DOHH2 (cell line): Measurements from ENCODE around the gene RNF223.

ENCODE experiments used
- H3F3A ChIP-seq: fragments of 200-600 bp; sonication (generic), shearing (Covaris generic); 2 replicates; pipeline ENCODE4 v1.6.0; 2016; ENCODE audit warnings: antibody characterized with exemption, mild to moderate bottlenecking; ENCODE audit not compliant: control insufficient read depth, insufficient read depth
- H3K27ac ChIP-seq: fragments of 200-600 bp; sonication (generic); 2 replicates; pipeline ENCODE4 v1.5.1; 2014; ENCODE audit warnings: low read depth, mild to moderate bottlenecking, low read length, moderate library complexity
- H3K27me3 ChIP-seq: fragments of 200-600 bp; sonication (generic); 2 replicates; pipeline ENCODE4 v1.6.1; 2014; ENCODE audit warnings: mild to moderate bottlenecking, low read length, mixed read lengths; ENCODE audit not compliant: control insufficient read depth
- H3K36me3 ChIP-seq: fragments of 200-600 bp; sonication (generic); 2 replicates; pipeline ENCODE4 v1.6.1; 2014; ENCODE audit warnings: mild to moderate bottlenecking, low read length, moderate library complexity, mixed read lengths; ENCODE audit not compliant: control insufficient read depth
- H3K4me1 ChIP-seq: fragments of 200-600 bp; sonication (generic); 2 replicates; pipeline ENCODE4 v1.6.1; 2014; ENCODE audit warnings: mild to moderate bottlenecking, low read length, mixed read lengths; ENCODE audit not compliant: control insufficient read depth
- H3K4me2 ChIP-seq: fragments of 200-600 bp; sonication (generic); 2 replicates; pipeline ENCODE4 v1.6.0; 2014; ENCODE audit warnings: mild to moderate bottlenecking, low read length, moderate library complexity
- H3K4me3 ChIP-seq: fragments of 200-600 bp; sonication (generic); 2 replicates; pipeline ENCODE4 v1.5.1; 2014; ENCODE audit warnings: mild to moderate bottlenecking, low read length, mixed read lengths
- H3K79me2 ChIP-seq: fragments of 200-600 bp; sonication (generic); 2 replicates; pipeline ENCODE4 v1.6.1; 2014; ENCODE audit warnings: mild to moderate bottlenecking, low read length, mixed read lengths; ENCODE audit not compliant: control insufficient read depth
- H3K9me2 ChIP-seq: fragments of 200-600 bp; sonication (generic); replicated peaks from 2 replicates; pipeline ENCODE4 v1.6.1; 2014; ENCODE audit warnings: mild to moderate bottlenecking, low read length, mixed read lengths; ENCODE audit not compliant: control insufficient read depth
- H3K9me3 ChIP-seq: fragments of 200-600 bp; sonication (generic); 2 replicates; pipeline ENCODE4 v1.6.1; 2014; ENCODE audit warnings: antibody characterized with exemption, low read length, mixed read lengths; ENCODE audit not compliant: control insufficient read depth, insufficient read depth
- H4K20me1 ChIP-seq: fragments of 200-600 bp; sonication (generic); 2 replicates; pipeline ENCODE4 v1.6.0; 2014; ENCODE audit warnings: low read depth, mild to moderate bottlenecking, antibody characterized with exemption, low read length, moderate library complexity; ENCODE audit not compliant: control insufficient read depth, insufficient read depth
- EZH2phosphoT487 ChIP-seq: fragments of 200-600 bp; sonication (generic); IDR thresholded peaks from 2 replicates; pipeline ENCODE4 v1.6.1; 2017; ENCODE audit warnings: borderline replicate concordance, mild to moderate bottlenecking, antibody characterized with exemption, low read length, moderate library complexity, mixed read lengths
- TF ChIP-seq, protein P1 (sequence below): fragments of 200-600 bp; sonication (generic); IDR thresholded peaks from one replicate; pipeline ENCODE4 v1.5.1; 2014; ENCODE audit warnings: antibody characterized with exemption, mild to moderate bottlenecking, low read depth, low read length; ENCODE audit not compliant: poor library complexity, severe bottlenecking

RNF223 gene

DNA sequence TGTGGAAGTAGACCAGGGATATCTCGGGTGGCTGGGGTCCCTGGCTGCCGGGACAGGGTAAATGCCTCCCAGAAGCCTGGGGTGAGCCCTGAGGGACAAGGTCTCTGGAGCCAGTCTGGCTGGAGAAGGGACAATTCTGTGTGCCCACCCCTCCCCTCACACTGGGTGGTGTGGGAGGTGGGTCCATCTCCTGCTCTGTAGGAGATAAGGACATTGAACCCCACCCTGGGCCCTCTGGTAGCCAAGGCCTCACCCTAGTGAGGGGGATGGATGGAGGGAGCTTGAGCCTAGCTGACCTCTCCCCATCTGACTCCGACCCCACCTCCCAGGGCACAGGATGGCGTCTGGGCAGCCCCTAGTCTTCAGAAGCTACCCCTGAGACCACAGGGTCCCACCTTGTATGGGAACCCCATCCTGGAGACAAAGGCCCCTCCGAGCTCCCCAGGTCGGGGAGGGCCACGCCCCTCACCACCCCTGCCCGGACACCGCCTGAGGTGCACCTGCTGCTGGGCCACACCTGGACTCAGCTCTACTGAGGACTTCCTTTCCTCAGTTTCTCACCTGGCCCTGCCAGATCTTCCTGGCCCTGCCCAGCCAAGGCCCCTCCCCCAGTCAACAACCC is 49.8 kb downstream of the RNF223 start:
- Histone ChIP-seq H3K4me3 (no peak overlapping the region), H3F3A (no peaks in the 10 kb centered on the region), H3K4me2 (no peak overlapping the region), H4K20me1 (no peaks in the 10 kb centered on the region), H3K36me3 (no peaks in the 10 kb centered on the region), H3K4me1 (no peaks in the 10 kb centered on the region), H3K79me2 (no peaks in the 10 kb centered on the region), H3K27me3 (peaks cover 50% of the 10 kb centered on the region), H3K9me3 (no peaks in the 10 kb centered on the region), H3K27ac (no peak overlapping the region), H3K9me2 (no peaks in the 10 kb centered on the region)
- TF ChIP-seq EZH2phosphoT487, result no peak
- TF ChIP-seq, protein P1, sequence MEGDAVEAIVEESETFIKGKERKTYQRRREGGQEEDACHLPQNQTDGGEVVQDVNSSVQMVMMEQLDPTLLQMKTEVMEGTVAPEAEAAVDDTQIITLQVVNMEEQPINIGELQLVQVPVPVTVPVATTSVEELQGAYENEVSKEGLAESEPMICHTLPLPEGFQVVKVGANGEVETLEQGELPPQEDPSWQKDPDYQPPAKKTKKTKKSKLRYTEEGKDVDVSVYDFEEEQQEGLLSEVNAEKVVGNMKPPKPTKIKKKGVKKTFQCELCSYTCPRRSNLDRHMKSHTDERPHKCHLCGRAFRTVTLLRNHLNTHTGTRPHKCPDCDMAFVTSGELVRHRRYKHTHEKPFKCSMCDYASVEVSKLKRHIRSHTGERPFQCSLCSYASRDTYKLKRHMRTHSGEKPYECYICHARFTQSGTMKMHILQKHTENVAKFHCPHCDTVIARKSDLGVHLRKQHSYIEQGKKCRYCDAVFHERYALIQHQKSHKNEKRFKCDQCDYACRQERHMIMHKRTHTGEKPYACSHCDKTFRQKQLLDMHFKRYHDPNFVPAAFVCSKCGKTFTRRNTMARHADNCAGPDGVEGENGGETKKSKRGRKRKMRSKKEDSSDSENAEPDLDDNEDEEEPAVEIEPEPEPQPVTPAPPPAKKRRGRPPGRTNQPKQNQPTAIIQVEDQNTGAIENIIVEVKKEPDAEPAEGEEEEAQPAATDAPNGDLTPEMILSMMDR, result no peak

DNA sequence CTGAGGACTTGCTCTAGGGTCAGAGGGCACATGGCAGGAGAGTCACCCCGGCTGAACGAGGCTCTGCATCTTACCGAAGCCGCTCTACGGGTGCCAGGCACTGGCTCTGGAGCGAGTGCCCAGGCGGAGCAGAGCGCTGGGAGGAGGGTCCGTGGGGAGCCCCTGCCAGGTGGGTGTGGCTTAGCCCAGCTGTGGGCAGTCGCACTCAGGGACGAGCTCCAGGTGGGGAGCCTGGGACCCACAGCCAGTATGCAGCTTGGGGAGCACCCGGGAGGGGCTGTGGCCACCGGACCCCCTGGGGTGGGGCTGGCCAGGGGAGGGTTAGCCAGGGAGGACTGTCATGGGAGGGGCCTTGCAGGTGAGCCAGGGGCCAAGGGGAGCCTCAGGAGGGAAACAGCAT is 50.4 kb downstream of the RNF223 start:
- Histone ChIP-seq H3K79me2 (no peaks in the 10 kb centered on the region), H3K27ac (no peak overlapping the region), H3F3A (no peaks in the 10 kb centered on the region), H3K4me3 (no peak overlapping the region), H3K27me3 (peaks cover 50% of the 10 kb centered on the region), H3K9me2 (no peaks in the 10 kb centered on the region), H4K20me1 (no peaks in the 10 kb centered on the region), H3K9me3 (no peaks in the 10 kb centered on the region), H3K36me3 (no peaks in the 10 kb centered on the region), H3K4me1 (no peaks in the 10 kb centered on the region; the same call in 1 of the 2 replicates), H3K4me2 (no peak overlapping the region)
- TF ChIP-seq EZH2phosphoT487, result no peak
- TF ChIP-seq, protein P1, result no peak

DNA sequence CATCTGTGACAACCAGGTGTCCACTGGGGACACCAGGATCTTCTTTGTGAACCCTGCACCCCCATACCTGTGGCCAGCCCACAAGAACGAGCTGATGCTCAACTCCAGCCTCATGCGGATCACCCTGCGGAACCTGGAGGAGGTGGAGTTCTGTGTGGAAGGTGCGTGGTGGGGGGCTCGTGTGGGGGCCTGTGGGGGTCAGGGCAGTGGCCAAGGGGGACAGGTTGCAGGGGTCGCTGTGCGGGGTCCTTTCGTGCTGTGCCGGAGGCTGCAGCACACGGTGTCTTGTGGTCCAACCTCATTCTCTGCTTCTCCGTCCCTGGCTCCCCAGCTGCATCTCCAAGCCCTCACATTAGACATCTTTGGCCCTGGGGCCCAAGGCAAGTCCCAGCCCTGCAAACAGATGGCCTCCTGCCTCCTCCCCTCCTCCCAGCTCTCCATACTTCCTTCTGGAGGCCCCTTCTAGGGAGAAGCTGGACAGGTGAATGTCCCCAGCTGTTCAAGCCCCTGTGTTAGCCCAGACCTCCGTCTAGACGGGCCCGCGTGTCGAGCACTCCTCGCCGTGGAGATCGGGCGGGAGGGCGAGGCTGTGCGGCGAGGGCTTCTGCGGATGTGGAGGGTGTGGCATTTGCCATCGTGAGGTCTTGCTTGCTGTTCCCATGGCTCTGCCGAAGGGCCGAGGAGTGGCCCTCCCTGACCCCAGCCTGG is 51.6 kb downstream of the RNF223 start:
- no peaks in the 10 kb centered on the region for H3F3A ChIP-seq
- H3K9me3 ChIP-seq, result no peaks in the 10 kb centered on the region
- no peak overlapping the region for H3K4me2 ChIP-seq
- TF ChIP-seq EZH2phosphoT487, result no peak
- TF ChIP-seq, protein P1, result no peak
- H3K79me2 ChIP-seq, result no peaks in the 10 kb centered on the region
- H3K4me1 ChIP-seq, result no peaks in the 10 kb centered on the region; the same call in 1 of the 2 replicates
- no peaks in the 10 kb centered on the region for H3K9me2 ChIP-seq
- H3K4me3 ChIP-seq, result no peak overlapping the region
- peaks cover 46% of the 10 kb centered on the region for H3K27me3 ChIP-seq
- no peaks in the 10 kb centered on the region for H3K36me3 ChIP-seq
- H4K20me1 ChIP-seq, result no peaks in the 10 kb centered on the region
- no peak overlapping the region for H3K27ac ChIP-seq
